GM21737 (cell line): ENCODE results near the gene TMEM179.
"Not testable (repeated sequence)": the region's sequence is repeated elsewhere in the genome, so short reads cannot be mapped to it uniquely, and the experiment has no call there.

Source experiments
- ATAC-seq: cut with Tn5 transposase; IDR thresholded peaks from one replicate; pipeline ENCODE4 v1.9.1; 2021; ENCODE audit warnings: mild to moderate bottlenecking, moderate library complexity; ENCODE audit not compliant: unreplicated experiment

Gene TMEM179

GRCh38 chr14:104638190-104638589 lies 33.6 kb upstream of the TMEM179 start:
- ATAC-seq: no peak

GRCh38 chr14:104637546-104638003 lies 33.0 kb upstream of the TMEM179 start:
- no peak for ATAC-seq

GRCh38 chr14:104636846-104637545 lies 32.4 kb upstream of the TMEM179 start:
- not testable (repeated sequence) for ATAC-seq

- ATAC-seq: no peak
These were observed 31.6 kb upstream of the TMEM179 start for GRCh38 chr14:104636131-104636530.

GRCh38 chr14:104635717-104636116 lies 31.1 kb upstream of the TMEM179 start:
- ATAC-seq: no peak

GRCh38 chr14:104634886-104635570 lies 30.5 kb upstream of the TMEM179 start:
- no peak for ATAC-seq

- ATAC-seq: no peak
These were observed 29.7 kb upstream of the TMEM179 start for GRCh38 chr14:104634138-104634760.

- no peak for ATAC-seq
These were observed 28.9 kb upstream of the TMEM179 start for GRCh38 chr14:104633276-104634137.

GRCh38 chr14:104632781-104633180 lies 28.2 kb upstream of the TMEM179 start:
- no peak for ATAC-seq

- ATAC-seq: no peak
These were observed 20.4 kb upstream of the TMEM179 start for GRCh38 chr14:104624939-104625338.

GRCh38 chr14:104614126-104614812 lies 9.7 kb upstream of the TMEM179 start:
- ATAC-seq: no peak

GRCh38 chr14:104611881-104612280 lies 7.3 kb upstream of the TMEM179 start:
- no peak for ATAC-seq

GRCh38 chr14:104610749-104611310 lies 6.3 kb upstream of the TMEM179 start:
- ATAC-seq: no peak

GRCh38 chr14:104609666-104610065 lies 5.1 kb upstream of the TMEM179 start:
- ATAC-seq: no peak

GRCh38 chr14:104603711-104604401 lies 716 bp downstream of the TMEM179 start:
- ATAC-seq: no peak

- no peak for ATAC-seq
These were observed 1.6 kb downstream of the TMEM179 start for GRCh38 chr14:104602933-104603325.

GRCh38 chr14:104602315-104602932 lies 2.1 kb downstream of the TMEM179 start:
- no peak for ATAC-seq

- no peak for ATAC-seq
These were observed 2.8 kb downstream of the TMEM179 start for GRCh38 chr14:104601786-104602185.

- no peak for ATAC-seq
These were observed 3.8 kb downstream of the TMEM179 start for GRCh38 chr14:104600805-104601204.
